GM23248 (cell line): ENCODE data around the gene GSDME. TPM values are rescaled to one million over a fixed set of nuclear protein-coding genes. Genes with fewer than 3 reads are reported as not detected.

Experiments used
- DNase-seq: peaks from one replicate; pipeline ENCODE4 v3.0.0-alpha.2; 2015
- H2AFZ ChIP-seq: fragments of 200-600 bp; sonication (generic); 2 replicates; pipeline ENCODE4 v1.6.1; 2016; ENCODE audit warnings: antibody characterized with exemption
- H3F3A ChIP-seq: fragments of 200-600 bp; sonication (generic); 2 replicates; pipeline ENCODE4 v1.6.1; 2016; ENCODE audit warnings: mild to moderate bottlenecking, antibody characterized with exemption, mixed run types; ENCODE audit not compliant: insufficient read depth
- H3K27ac ChIP-seq: fragments of 200-600 bp; sonication (generic); 2 replicates; pipeline ENCODE4 v1.5.1; 2016; ENCODE audit warnings: mild to moderate bottlenecking
- H3K27me3 ChIP-seq: fragments of 200-600 bp; sonication (generic); replicated peaks from 2 replicates; pipeline ENCODE4 v1.6.1; 2016; ENCODE audit warnings: mild to moderate bottlenecking; ENCODE audit not compliant: insufficient read depth
- H3K36me3 ChIP-seq: fragments of 200-600 bp; sonication (generic); 2 replicates; pipeline ENCODE4 v1.6.1; 2016; ENCODE audit warnings: low read depth, mild to moderate bottlenecking
- H3K4me1 ChIP-seq: fragments of 200-600 bp; sonication (generic); 2 replicates; pipeline ENCODE4 v1.6.1; 2016; ENCODE audit warnings: mild to moderate bottlenecking; ENCODE audit not compliant: insufficient read depth
- H3K4me2 ChIP-seq: fragments of 200-600 bp; sonication (generic); one replicate; pipeline ENCODE4 v1.6.1; 2016; ENCODE audit warnings: mild to moderate bottlenecking; ENCODE audit not compliant: unreplicated experiment
- H3K4me3 ChIP-seq: fragments of 200-600 bp; sonication (generic); 2 replicates; pipeline ENCODE4 v1.5.1; 2016; ENCODE audit warnings: mild to moderate bottlenecking
- H3K79me2 ChIP-seq: fragments of 200-600 bp; sonication (generic); 2 replicates; pipeline ENCODE4 v1.6.1; 2016; ENCODE audit warnings: mild to moderate bottlenecking; ENCODE audit not compliant: insufficient read depth
- H3K9ac ChIP-seq: fragments of 200-600 bp; sonication (generic); 2 replicates; pipeline ENCODE4 v1.6.1; 2016; ENCODE audit warnings: mild to moderate bottlenecking
- H3K9me2 ChIP-seq: fragments of 200-600 bp; sonication (generic); 2 replicates; pipeline ENCODE4 v1.6.1; 2016; ENCODE audit warnings: mixed run types, mild to moderate bottlenecking, moderate library complexity; ENCODE audit not compliant: insufficient read depth
- H3K9me3 ChIP-seq: fragments of 200-600 bp; sonication (generic); one replicate; pipeline ENCODE4 v1.6.1; 2017; ENCODE audit warnings: low read depth
- H4K20me1 ChIP-seq: fragments of 200-600 bp; sonication (generic); 2 replicates; pipeline ENCODE4 v1.6.0; 2016; ENCODE audit not compliant: insufficient read depth
- EZH2 ChIP-seq: fragments of 200-600 bp; sonication (generic); IDR thresholded peaks from 2 replicates; pipeline ENCODE4 v1.6.1; 2018; ENCODE audit warnings: antibody characterized with exemption, mild to moderate bottlenecking; ENCODE audit not compliant: insufficient read depth, poor library complexity, severe bottlenecking
- EZH2phosphoT487 ChIP-seq: fragments of 200-600 bp; sonication (generic); IDR thresholded peaks from 2 replicates; pipeline ENCODE4 v1.6.1; 2018; ENCODE audit warnings: antibody characterized with exemption, moderate library complexity, mild to moderate bottlenecking, low read depth; ENCODE audit not compliant: insufficient read depth
- WGBS, 2 experiments: methylation state at CpG; one replicate each; pipeline ENCODE4 v1.1.6; 2015 to 2017; ENCODE audit warnings: low lambda C conversion rate in 2 of 2, low coverage in 1 of 2; ENCODE audit errors: missing lambda C conversion rate in 2 of 2; 5-methylcytosine and 5-hydroxymethylcytosine counted together
- in situ Hi-C: fragments of 300-500 bp; cut with MboI; formaldehyde crosslinking; loops from 2 replicates; pipeline ENCODE4 v1.15.0; 2020
- polyA plus RNA-seq: library from polyadenylated mRNA; unstranded; fragments of >200 nt; fragmentation: Nextera tagmentation; extraction: Ambion mirVana; gene quantifications from 2 replicates; pipeline ENCODE4 v1.2.1, GENCODE V29; 2016
- total RNA-seq: library from RNA; depleted of rRNA; stranded (reverse); fragments of >200 nt; shearing (Covaris generic); gene quantifications from 2 replicates; pipeline ENCODE4 v1.2.3, GENCODE V29; 2014

The GSDME gene
- total and polyA plus RNA-seq, 2 experiments from 2014 or later = 39.4 to 49.4 TPM

GRCh38 chr7:24786306-24786705, 29.0 kb upstream of the GSDME start:
- H3K4me3 ChIP-seq = no peak overlapping the region
- H3K36me3 ChIP-seq = no peaks in the 10 kb centered on the region
- peak overlapping the region; percentile 79 for H3K9ac ChIP-seq
- H3K79me2 ChIP-seq = no peaks in the 10 kb centered on the region
- in situ Hi-C loops = no loop called here
- H2AFZ ChIP-seq = peak overlapping the region; percentile 78
- H3K9me3 ChIP-seq = no peaks in the 10 kb centered on the region
- peaks cover 16% of the 10 kb centered on the region for H3K4me1 ChIP-seq
- H3K27ac ChIP-seq = peak overlapping the region; percentile 98
- H3K27me3 ChIP-seq = no peaks in the 10 kb centered on the region
- TF ChIP-seq EZH2 (no peak), EZH2phosphoT487 (no peak)
- peaks cover 13% of the 10 kb centered on the region; the same call in 1 of the 2 replicates for H3F3A ChIP-seq
- no peaks in the 10 kb centered on the region for H3K9me2 ChIP-seq
- 29 to 31% methylated on average over 4 of the region's 4 CpGs for WGBS, 2 experiments
- peak; percentile 57 for DNase-seq
- peak overlapping the region; percentile 58 for H3K4me2 ChIP-seq
- no peaks in the 10 kb centered on the region for H4K20me1 ChIP-seq

GRCh38 chr7:24784277-24784676, 27.0 kb upstream of the GSDME start:
- no peaks in the 10 kb centered on the region for H3K9me3 ChIP-seq
- H3K36me3 ChIP-seq = no peaks in the 10 kb centered on the region
- no peak overlapping the region for H3K27ac ChIP-seq
- H3K79me2 ChIP-seq = no peaks in the 10 kb centered on the region
- no peak for DNase-seq
- no peak overlapping the region for H2AFZ ChIP-seq
- H3K9ac ChIP-seq = no peak overlapping the region
- in situ Hi-C loops = no loop called here
- TF ChIP-seq EZH2phosphoT487 (no peak), EZH2 (no peak)
- no peaks in the 10 kb centered on the region for H3K27me3 ChIP-seq
- no peaks in the 10 kb centered on the region for H4K20me1 ChIP-seq
- 80 to 83% methylated on average over 4 to 5 of the region's 5 CpGs for WGBS, 2 experiments
- H3K4me1 ChIP-seq = peaks cover 23% of the 10 kb centered on the region
- peaks cover 28% of the 10 kb centered on the region for H3F3A ChIP-seq
- no peak overlapping the region for H3K4me2 ChIP-seq
- no peaks in the 10 kb centered on the region for H3K9me2 ChIP-seq
- H3K4me3 ChIP-seq = no peak overlapping the region

- in situ Hi-C loops = no loop called here
- Histone ChIP-seq H3K4me1 (peaks cover 26% of the 10 kb centered on the region), H3K27me3 (no peaks in the 10 kb centered on the region), H3K27ac (no peak overlapping the region), H3K4me2 (no peak overlapping the region), H3K9me2 (no peaks in the 10 kb centered on the region), H3K9me3 (no peaks in the 10 kb centered on the region), H3K4me3 (no peak overlapping the region), H3F3A (peaks cover 31% of the 10 kb centered on the region), H3K36me3 (no peaks in the 10 kb centered on the region), H2AFZ (no peak overlapping the region), H3K79me2 (no peaks in the 10 kb centered on the region), H3K9ac (no peak overlapping the region), H4K20me1 (no peaks in the 10 kb centered on the region)
- 46 to 56% methylated on average over 2 of the region's 2 CpGs for WGBS, 2 experiments
- peak; percentile 24 for DNase-seq
- TF ChIP-seq EZH2 = no peak
- no peak for TF ChIP-seq EZH2phosphoT487
Measured at GRCh38 chr7:24783698-24784097, 26.4 kb upstream of the GSDME start.

DNA sequence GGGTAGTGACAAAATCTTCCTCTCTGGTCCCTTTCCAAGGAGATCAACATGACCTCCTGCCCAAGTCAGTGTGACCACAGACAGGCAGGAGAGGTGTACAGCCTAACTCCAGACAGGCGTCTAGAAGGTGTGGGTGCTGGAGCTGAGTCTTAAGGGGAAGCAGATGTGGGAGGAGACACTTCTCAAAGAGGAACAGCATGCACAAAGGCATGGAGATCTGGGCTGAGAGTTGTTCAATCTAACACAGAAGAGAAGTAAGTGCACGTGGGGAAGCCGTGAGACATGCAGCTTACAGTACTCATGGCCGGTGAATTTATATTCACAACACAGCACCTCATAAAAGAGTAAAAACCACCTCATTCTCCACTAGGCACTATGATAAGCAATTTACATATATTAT, 23.8 kb upstream of the GSDME start:
- H2AFZ ChIP-seq = no peak overlapping the region
- no peak for TF ChIP-seq EZH2phosphoT487
- no peak for TF ChIP-seq EZH2
- WGBS, 2 experiments = 86 to 88% methylated on average over 4 of the region's 4 CpGs
- no peaks in the 10 kb centered on the region for H3K36me3 ChIP-seq
- peaks cover 20% of the 10 kb centered on the region for H3F3A ChIP-seq
- H3K27me3 ChIP-seq = no peaks in the 10 kb centered on the region
- H3K4me3 ChIP-seq = no peak overlapping the region
- no peaks in the 10 kb centered on the region for H4K20me1 ChIP-seq
- H3K9me2 ChIP-seq = no peaks in the 10 kb centered on the region
- H3K27ac ChIP-seq = no peak overlapping the region
- H3K9me3 ChIP-seq = no peaks in the 10 kb centered on the region
- in situ Hi-C loops = no loop called here
- H3K4me1 ChIP-seq = peaks cover 25% of the 10 kb centered on the region
- DNase-seq = no peak
- no peak overlapping the region for H3K9ac ChIP-seq
- no peak overlapping the region for H3K4me2 ChIP-seq
- H3K79me2 ChIP-seq = no peaks in the 10 kb centered on the region

DNA sequence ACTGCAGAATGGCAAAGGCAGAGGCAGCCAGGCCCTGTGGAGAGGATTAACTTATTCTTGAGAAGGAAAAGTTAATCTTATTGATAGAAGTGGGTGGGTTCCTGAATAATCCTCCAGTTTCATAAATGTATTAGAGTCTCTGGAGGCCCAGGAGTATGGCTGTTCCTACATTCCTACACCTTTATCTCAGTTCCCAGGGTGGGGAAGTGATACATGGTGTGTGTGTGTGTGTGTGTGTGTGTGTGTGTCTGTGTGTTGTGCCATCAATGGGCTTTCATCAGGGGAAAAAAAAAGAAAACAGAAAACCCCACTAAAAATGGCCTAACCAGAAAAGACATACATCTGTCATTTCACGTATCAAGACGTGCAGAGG, 22.0 kb upstream of the GSDME start:
- H3K36me3 ChIP-seq = no peaks in the 10 kb centered on the region
- H3K27me3 ChIP-seq = no peaks in the 10 kb centered on the region
- H3K9ac ChIP-seq = peak overlapping the region; percentile 71
- peaks cover 18% of the 10 kb centered on the region for H3F3A ChIP-seq
- no peaks in the 10 kb centered on the region for H3K9me2 ChIP-seq
- in situ Hi-C loops = no loop called here
- H3K79me2 ChIP-seq = no peaks in the 10 kb centered on the region
- no peak for DNase-seq
- H3K4me2 ChIP-seq = no peak overlapping the region
- no peaks in the 10 kb centered on the region for H4K20me1 ChIP-seq
- TF ChIP-seq EZH2 = no peak
- no peak for TF ChIP-seq EZH2phosphoT487
- no peak overlapping the region for H2AFZ ChIP-seq
- H3K9me3 ChIP-seq = no peaks in the 10 kb centered on the region
- WGBS, 2 experiments = 37 to 52% methylated on average over 2 of the region's 2 CpGs
- peak overlapping the region; percentile 92 for H3K27ac ChIP-seq
- H3K4me3 ChIP-seq = no peak overlapping the region
- peaks cover 31% of the 10 kb centered on the region for H3K4me1 ChIP-seq
